Upper lobe of right lung (tissue), 1 donor: ENCODE measurements around the gene XRCC6. TPM values are rescaled to one million over a fixed set of nuclear protein-coding genes. Genes with fewer than 3 reads are reported as not detected.
"Not testable (repeated sequence)": the region's sequence is repeated elsewhere in the genome, so short reads cannot be mapped to it uniquely, and the experiment has no call there.

ENCODE experiments used
- ATAC-seq: fragments of 200-7000 bp; cut with Tn5 transposase; one replicate; pipeline ENCODE4 v1.9.1; 2020; ENCODE audit warnings: mild to moderate bottlenecking, moderate library complexity
- DNase-seq: peaks from one replicate; pipeline ENCODE4 v3.0.0-alpha.2; 2020
- H3K27ac ChIP-seq: fragments of 200-600 bp; one replicate; pipeline ENCODE4 v1.8.0; 2022
- H3K27me3 ChIP-seq: fragments of 200-600 bp; one replicate; pipeline ENCODE4 v1.8.0; 2022; ENCODE audit warnings: mild to moderate bottlenecking
- H3K36me3 ChIP-seq: fragments of 200-600 bp; one replicate; pipeline ENCODE4 v1.8.0; 2022
- H3K4me1 ChIP-seq: fragments of 200-600 bp; one replicate; pipeline ENCODE4 v1.8.0; 2022
- H3K4me3 ChIP-seq: fragments of 200-600 bp; one replicate; pipeline ENCODE4 v1.8.0; 2022; ENCODE audit warnings: mild to moderate bottlenecking
- H3K9me3 ChIP-seq: fragments of 200-600 bp; one replicate; pipeline ENCODE4 v1.8.0; 2022
- intact Hi-C: fragments of 100-400 bp; cut with DNase I; formaldehyde crosslinking; loops from one replicate; pipeline ENCODE4 v1.11.0; 2022
- total RNA-seq: library from RNA; stranded (reverse); fragmentation: NEBNext Ultra II Directional; extraction: Animal tissue kit (Norgen Biotek cat#: 25700); gene quantifications from one replicate; pipeline ENCODE4 v1.2.1, GENCODE V29; 2021
- TF ChIP-seq, protein P1 (sequence below): fragments of 200-600 bp; IDR thresholded peaks from one replicate; pipeline ENCODE4 v1.8.0; 2022; ENCODE audit warnings: antibody characterized with exemption
- donor health status: DM: no; HTN: yes; CAD: no; lungs with severe emphysema.

Gene XRCC6
- total RNA-seq, 1 donor from 2014 or later: 160 TPM

DNA sequence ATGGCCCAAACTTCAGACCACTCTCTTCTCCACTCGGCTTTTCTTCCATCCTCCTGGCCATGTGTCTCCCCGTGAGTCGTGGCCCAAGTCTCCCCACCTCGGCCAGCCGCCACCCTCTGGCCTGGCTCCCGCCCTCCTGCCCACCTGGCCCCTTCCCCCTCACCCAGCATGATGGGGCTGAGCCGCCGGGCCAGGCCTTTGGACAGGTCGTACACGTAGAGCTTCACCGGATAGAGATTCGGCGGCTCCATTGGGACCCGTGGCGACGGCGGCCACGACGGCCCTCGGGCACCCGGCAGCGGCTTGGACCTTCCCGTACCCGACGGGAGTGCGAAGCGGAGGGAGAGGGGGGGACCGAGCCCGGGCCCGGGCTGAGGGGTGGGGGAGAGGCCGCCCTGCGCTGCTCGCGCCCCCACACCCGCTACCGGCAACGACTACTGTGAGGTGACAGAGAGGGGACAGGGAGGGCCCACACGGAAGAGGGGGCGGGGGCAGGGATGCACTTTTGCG lies 451 bp upstream of the XRCC6 start, which contains the start of gene DESI1:
DESI1 (minus strand) TSS at position 455 of the 510 bp plus-strand sequence; CDS start at position 251, 204 bp downstream.
- Histone ChIP-seq H3K27ac (peak within 1 kb of the TSS; percentile 94), H3K36me3 (peaks cover 34% of the 10 kb centered on the region), H3K4me3 (peak within 1 kb of the TSS; percentile 90), H3K9me3 (no peaks in the 10 kb centered on the region), H3K27me3 (no peaks in the 10 kb centered on the region), H3K4me1 (peaks cover 36% of the 10 kb centered on the region)
- TF ChIP-seq, protein P1, sequence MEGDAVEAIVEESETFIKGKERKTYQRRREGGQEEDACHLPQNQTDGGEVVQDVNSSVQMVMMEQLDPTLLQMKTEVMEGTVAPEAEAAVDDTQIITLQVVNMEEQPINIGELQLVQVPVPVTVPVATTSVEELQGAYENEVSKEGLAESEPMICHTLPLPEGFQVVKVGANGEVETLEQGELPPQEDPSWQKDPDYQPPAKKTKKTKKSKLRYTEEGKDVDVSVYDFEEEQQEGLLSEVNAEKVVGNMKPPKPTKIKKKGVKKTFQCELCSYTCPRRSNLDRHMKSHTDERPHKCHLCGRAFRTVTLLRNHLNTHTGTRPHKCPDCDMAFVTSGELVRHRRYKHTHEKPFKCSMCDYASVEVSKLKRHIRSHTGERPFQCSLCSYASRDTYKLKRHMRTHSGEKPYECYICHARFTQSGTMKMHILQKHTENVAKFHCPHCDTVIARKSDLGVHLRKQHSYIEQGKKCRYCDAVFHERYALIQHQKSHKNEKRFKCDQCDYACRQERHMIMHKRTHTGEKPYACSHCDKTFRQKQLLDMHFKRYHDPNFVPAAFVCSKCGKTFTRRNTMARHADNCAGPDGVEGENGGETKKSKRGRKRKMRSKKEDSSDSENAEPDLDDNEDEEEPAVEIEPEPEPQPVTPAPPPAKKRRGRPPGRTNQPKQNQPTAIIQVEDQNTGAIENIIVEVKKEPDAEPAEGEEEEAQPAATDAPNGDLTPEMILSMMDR: no peak
- intact Hi-C loops: no loop called here
- no peak for DNase-seq
- ATAC-seq: no peak

DNA sequence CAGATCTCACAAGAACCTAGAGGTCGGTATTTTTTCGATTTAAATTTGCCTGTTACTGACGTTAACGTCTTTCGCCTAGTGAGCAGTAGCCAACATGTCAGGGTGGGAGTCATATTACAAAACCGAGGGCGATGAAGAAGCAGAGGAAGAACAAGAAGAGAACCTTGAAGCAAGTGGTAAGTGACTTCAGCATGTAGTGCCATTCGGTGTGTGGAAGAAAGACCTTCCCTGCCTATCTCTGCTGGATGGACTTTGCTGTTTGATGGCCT lies 750 bp downstream of the XRCC6 start:
- Histone ChIP-seq H3K36me3 (peaks cover 45% of the 10 kb centered on the region), H3K27me3 (no peaks in the 10 kb centered on the region), H3K27ac (peak overlapping the region; percentile 94), H3K9me3 (no peaks in the 10 kb centered on the region), H3K4me3 (peak overlapping the region; percentile 90), H3K4me1 (peaks cover 36% of the 10 kb centered on the region)
- DNase-seq (no peak), ATAC-seq (no peak)
- intact Hi-C loops: no loop called here
- TF ChIP-seq, protein P1: no peak

DNA sequence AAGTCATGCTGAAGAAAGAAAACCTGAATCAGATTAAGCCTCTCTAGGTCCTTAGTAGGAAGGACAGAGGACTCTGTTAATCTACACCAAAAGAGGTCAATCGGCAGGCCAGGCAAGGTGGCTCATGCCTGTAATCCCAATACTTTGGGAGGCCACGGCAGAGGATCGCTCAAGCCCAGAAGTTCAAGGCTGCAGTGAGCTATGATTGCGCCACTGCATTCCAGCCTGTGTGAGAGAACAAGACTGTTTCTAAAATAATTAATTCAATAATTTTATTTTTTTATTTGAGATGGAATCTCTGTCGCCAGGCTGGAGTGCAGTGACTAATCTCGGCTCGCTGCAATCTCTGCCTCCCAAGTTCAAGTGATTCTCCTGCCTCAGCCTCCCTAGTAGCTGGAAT lies 4.5 kb downstream of the XRCC6 start:
- H3K9me3 ChIP-seq: no peaks in the 10 kb centered on the region
- intact Hi-C loops: no loop called here
- no peaks in the 10 kb centered on the region for H3K27me3 ChIP-seq
- DNase-seq: no peak
- TF ChIP-seq, protein P1: no peak
- no peak overlapping the region for H3K27ac ChIP-seq
- peaks cover 16% of the 10 kb centered on the region for H3K4me1 ChIP-seq
- H3K4me3 ChIP-seq: no peak overlapping the region
- no peak for ATAC-seq
- peaks cover 79% of the 10 kb centered on the region for H3K36me3 ChIP-seq

DNA sequence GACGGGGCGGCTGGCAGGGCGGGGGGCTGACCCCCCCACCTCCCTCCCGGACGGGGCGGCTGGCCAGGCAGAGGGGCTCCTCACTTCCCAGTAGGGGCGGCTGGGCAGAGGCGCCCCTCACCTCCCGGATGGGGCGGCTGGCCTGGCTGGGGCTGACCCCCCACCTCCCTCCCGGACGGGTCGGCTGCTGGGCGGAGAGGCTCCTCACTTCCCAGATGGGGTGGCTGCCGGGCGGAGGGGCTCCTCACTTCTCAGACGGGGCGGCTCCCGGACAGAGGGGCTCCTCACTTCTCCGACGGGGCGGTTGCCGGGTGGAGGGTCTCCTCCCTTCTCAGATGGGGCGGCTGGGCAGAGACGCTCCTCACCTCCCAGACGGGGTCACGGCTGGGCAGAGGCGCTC lies 10.0 kb downstream of the XRCC6 start:
- H3K9me3 ChIP-seq, H3K27me3 ChIP-seq, H3K4me3 ChIP-seq, ATAC-seq, H3K4me1 ChIP-seq, intact Hi-C loops, DNase-seq, H3K27ac ChIP-seq: not testable (repeated sequence)
- peaks cover 80% of the 10 kb centered on the region for H3K36me3 ChIP-seq

DNA sequence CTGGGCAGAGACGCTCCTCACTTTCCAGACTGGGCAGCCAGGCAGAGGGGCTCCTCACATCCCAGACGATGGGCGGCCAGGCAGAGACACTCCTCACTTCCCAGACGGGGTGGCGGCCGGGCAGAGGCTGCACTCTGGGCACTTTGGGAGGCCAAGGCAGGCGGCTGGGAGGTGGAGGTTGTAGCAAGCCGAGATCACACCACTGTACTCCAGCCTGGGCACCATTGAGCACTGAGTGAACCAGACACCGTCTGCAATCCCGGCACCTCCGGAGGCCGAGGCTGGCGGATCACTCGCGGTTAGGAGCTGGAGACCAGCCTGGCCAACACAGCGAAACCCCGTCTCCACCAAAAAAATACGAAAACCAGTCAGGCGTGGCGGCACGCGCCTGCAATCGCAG lies 10.5 kb downstream of the XRCC6 start:
- H3K4me1 ChIP-seq, H3K9me3 ChIP-seq, H3K27me3 ChIP-seq, ATAC-seq, intact Hi-C loops, DNase-seq, H3K27ac ChIP-seq, H3K4me3 ChIP-seq: not testable (repeated sequence)
- H3K36me3 ChIP-seq: peaks cover 80% of the 10 kb centered on the region

DNA sequence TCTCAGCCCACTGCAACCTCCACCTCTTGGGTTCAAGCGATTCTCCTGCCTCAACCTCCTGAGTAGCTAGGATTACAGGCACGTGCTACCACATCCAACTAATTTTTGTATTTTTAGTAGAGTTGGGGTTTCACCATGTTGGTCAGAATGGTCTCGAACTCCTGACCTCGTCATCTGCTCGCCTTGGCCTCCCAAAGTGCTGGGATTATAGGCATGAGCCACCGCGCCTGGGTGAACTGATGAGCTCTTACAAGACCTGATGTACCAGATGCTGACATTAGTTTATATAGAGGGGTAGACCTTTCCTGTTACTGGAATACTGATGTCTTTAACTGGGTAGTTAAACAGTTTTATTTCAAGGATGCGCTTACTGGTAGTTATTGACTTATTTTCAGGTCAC lies 13.5 kb downstream of the XRCC6 start:
- ATAC-seq, DNase-seq, H3K4me3 ChIP-seq, H3K27me3 ChIP-seq, H3K27ac ChIP-seq, H3K9me3 ChIP-seq, H3K4me1 ChIP-seq, intact Hi-C loops: not testable (repeated sequence)
- H3K36me3 ChIP-seq: peaks cover 80% of the 10 kb centered on the region

DNA sequence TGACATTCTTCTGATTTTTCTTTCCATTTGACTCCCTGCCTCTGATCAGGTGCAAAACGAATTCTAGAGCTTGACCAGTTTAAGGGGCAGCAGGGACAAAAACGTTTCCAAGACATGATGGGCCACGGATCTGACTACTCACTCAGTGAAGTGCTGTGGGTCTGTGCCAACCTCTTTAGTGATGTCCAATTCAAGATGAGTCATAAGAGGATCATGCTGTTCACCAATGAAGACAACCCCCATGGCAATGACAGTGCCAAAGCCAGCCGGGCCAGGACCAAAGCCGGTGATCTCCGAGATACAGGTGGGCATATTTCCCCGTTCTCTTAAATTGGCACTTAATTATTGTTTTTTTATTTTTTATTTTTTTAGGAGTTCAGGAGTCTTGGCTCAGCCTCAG lies 15.4 kb downstream of the XRCC6 start:
- ATAC-seq (no peak), DNase-seq (no peak)
- no peak overlapping the region for H3K27ac ChIP-seq
- no peaks in the 10 kb centered on the region for H3K4me1 ChIP-seq
- TF ChIP-seq, protein P1: no peak
- peaks cover 93% of the 10 kb centered on the region for H3K36me3 ChIP-seq
- H3K27me3 ChIP-seq: no peaks in the 10 kb centered on the region
- H3K4me3 ChIP-seq: no peak overlapping the region
- intact Hi-C loops: no loop called here
- H3K9me3 ChIP-seq: no peaks in the 10 kb centered on the region

DNA sequence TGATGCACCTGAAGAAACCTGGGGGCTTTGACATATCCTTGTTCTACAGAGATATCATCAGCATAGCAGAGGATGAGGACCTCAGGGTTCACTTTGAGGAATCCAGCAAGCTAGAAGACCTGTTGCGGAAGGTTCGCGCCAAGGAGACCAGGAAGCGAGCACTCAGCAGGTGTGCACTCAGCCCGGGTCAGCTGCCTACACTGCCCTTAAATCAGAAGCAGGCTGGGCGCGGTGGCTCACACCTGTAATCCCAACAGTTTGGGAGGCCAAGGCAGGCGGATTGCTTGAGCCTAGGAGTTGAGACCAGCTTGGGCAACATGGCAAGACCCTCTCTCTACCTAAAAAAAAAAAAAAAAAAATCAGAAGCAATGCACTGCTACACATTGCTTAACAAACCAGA lies 16.5 kb downstream of the XRCC6 start:
- intact Hi-C loops, H3K4me1 ChIP-seq, H3K27me3 ChIP-seq, H3K9me3 ChIP-seq, H3K4me3 ChIP-seq: not testable (repeated sequence)
- Histone ChIP-seq H3K27ac (peak overlapping the region; percentile 33), H3K36me3 (peaks cover 100% of the 10 kb centered on the region)
- ATAC-seq (peak; percentile 65), DNase-seq (peak; percentile 69)
